Measurements from ENCODE around the gene SORL1.

Gene SORL1

GRCh38 chr11:121451178-121451985 is 732 bp upstream of the SORL1 start:
- no peak for DNase-seq

- DNase-seq, result no peak
Observed at GRCh38 chr11:121452609-121453150, 566 bp downstream of the SORL1 start, which contains the start of gene SORL1-AS1. SORL1-AS1 (minus strand) TSS chr11:121452967.

- no peak for DNase-seq
Observed at GRCh38 chr11:121453589-121454299, 1.6 kb downstream of the SORL1 start.

GRCh38 chr11:121455115-121455514 is 3.0 kb downstream of the SORL1 start:
- DNase-seq, result no peak

GRCh38 chr11:121456151-121456550 is 4.0 kb downstream of the SORL1 start:
- no peak for DNase-seq

GRCh38 chr11:121456816-121457431 is 4.8 kb downstream of the SORL1 start:
- DNase-seq, result no peak

GRCh38 chr11:121458551-121458950 is 6.4 kb downstream of the SORL1 start:
- no peak for DNase-seq

- DNase-seq, result no peak
Observed at GRCh38 chr11:121459413-121460017, 7.4 kb downstream of the SORL1 start.

GRCh38 chr11:121460941-121461514 is 8.9 kb downstream of the SORL1 start:
- no peak for DNase-seq

- no peak for DNase-seq
Observed at GRCh38 chr11:121461843-121462242, 9.7 kb downstream of the SORL1 start.

- no peak for DNase-seq
Observed at GRCh38 chr11:121463689-121464335, 11.7 kb downstream of the SORL1 start.

- DNase-seq, result peak; percentile 93
Observed at GRCh38 chr11:121464352-121464946, 12.3 kb downstream of the SORL1 start.

GRCh38 chr11:121465709-121466062 is 13.6 kb downstream of the SORL1 start:
- no peak for DNase-seq

- DNase-seq, result peak; percentile 97
Observed at GRCh38 chr11:121466063-121466794, 14.1 kb downstream of the SORL1 start.

- DNase-seq, result no peak
Observed at GRCh38 chr11:121467471-121467870, 15.4 kb downstream of the SORL1 start.

- DNase-seq, result no peak
Observed at GRCh38 chr11:121467965-121468364, 15.9 kb downstream of the SORL1 start.

GRCh38 chr11:121469910-121470309 is 17.8 kb downstream of the SORL1 start:
- no peak for DNase-seq

GRCh38 chr11:121471167-121471566 is 19.1 kb downstream of the SORL1 start:
- no peak for DNase-seq

- DNase-seq, result no peak
Observed at GRCh38 chr11:121472312-121472711, 20.2 kb downstream of the SORL1 start.

GRCh38 chr11:121473064-121473777 is 21.1 kb downstream of the SORL1 start:
- no peak for DNase-seq

Measured in EL (cell line).